CD4-positive, alpha-beta T cell (primary cell): ENCODE data around the gene GNAZ. TPM values are rescaled to one million over a fixed set of nuclear protein-coding genes. Genes with fewer than 3 reads are reported as not detected.

Source experiments
- ATAC-seq: fragments of 200-7000 bp; cut with Tn5 transposase; one replicate; pipeline ENCODE4 v1.10.0; 2022; ENCODE audit warnings: mild to moderate bottlenecking; ENCODE audit not compliant: poor library complexity
- CTCF ChIA-PET: fragments of 350-600 bp; sonication (Branson Sonifier 250); formaldehyde crosslinking; loops from one replicate; lab custom pipeline; 2021; ENCODE audit warnings: antibody characterized with exemption, inconsistent platforms; lab: Charles Lee
- POLR2A ChIA-PET: fragments of 350-600 bp; sonication (Branson Sonifier 250); formaldehyde crosslinking; loops from one replicate; lab custom pipeline; 2021; ENCODE audit warnings: antibody characterized with exemption, inconsistent platforms; lab: Charles Lee
- DNase-seq, 14 experiments: peaks; one replicate each; pipeline ENCODE4 v3.0.0-alpha.2; 2013 to 2020; ENCODE audit warnings: mixed read lengths in 2 of 14
- H3K27ac ChIP-seq, 2 donors: one replicate each; pipeline versions ENCODE4 v1.5.1 to v1.7.0; 2013; ENCODE audit warnings: low read length in 2 of 2, low read depth in 1 of 2, mild to moderate bottlenecking in 1 of 2
- H3K27me3 ChIP-seq, 2 experiments: 1 replicate in 1 of 2; 2 replicates in 1 of 2; pipeline versions ENCODE4 v1.6.1 to v1.7.0; 2013; ENCODE audit warnings: low read length in 2 of 2, control low read depth in 1 of 2, mild to moderate bottlenecking in 1 of 2, moderate library complexity in 1 of 2; ENCODE audit not compliant: insufficient read depth in 2 of 2, control insufficient read depth in 1 of 2
- H3K36me3 ChIP-seq: one replicate; pipeline ENCODE4 v1.6.1; 2013; ENCODE audit warnings: low read length, control low read depth; ENCODE audit not compliant: insufficient read depth
- H3K4me1 ChIP-seq: one replicate; pipeline ENCODE4 v1.6.1; 2013; ENCODE audit warnings: low read length, control low read depth; ENCODE audit not compliant: insufficient read depth
- H3K4me3 ChIP-seq: one replicate; pipeline ENCODE4 v1.5.1; 2013; ENCODE audit warnings: mild to moderate bottlenecking, low read length, moderate library complexity
- H3K9me3 ChIP-seq, 2 experiments: 1 replicate in 1 of 2; 2 replicates in 1 of 2; pipeline versions ENCODE4 v1.6.1 to v1.7.0; 2013; ENCODE audit warnings: low read length in 2 of 2, mild to moderate bottlenecking in 2 of 2, control low read depth in 1 of 2, moderate library complexity in 1 of 2; ENCODE audit not compliant: control insufficient read depth in 1 of 2, insufficient read depth in 1 of 2
- H3K27ac Mint-ChIP-seq: one replicate; pipeline ENCODE4 v1.8.0; 2020; ENCODE audit warnings: mixed read lengths
- H3K27me3 Mint-ChIP-seq: one replicate; pipeline ENCODE4 v1.8.0; 2021; ENCODE audit warnings: mixed read lengths
- H3K36me3 Mint-ChIP-seq: one replicate; pipeline ENCODE4 v1.8.0; 2021; ENCODE audit warnings: low read depth, mixed read lengths
- H3K4me1 Mint-ChIP-seq: one replicate; pipeline ENCODE4 v1.8.0; 2021; ENCODE audit warnings: low read depth, mixed read lengths
- H3K4me3 Mint-ChIP-seq: one replicate; pipeline ENCODE4 v1.8.0; 2020; ENCODE audit warnings: mild to moderate bottlenecking, mixed read lengths
- H3K9me3 Mint-ChIP-seq: one replicate; pipeline ENCODE4 v1.8.0; 2020; ENCODE audit warnings: mixed read lengths
- intact Hi-C, 2 experiments: fragments of 100-400 bp; cut with DNase I in 1 of 2; cut with micrococcal nuclease in 1 of 2; formaldehyde crosslinking; loops; one replicate each; pipeline versions ENCODE4 v1.15.1 to v1.9.0; 2023 to 2025; cut with DNase I, micrococcal nuclease
- total RNA-seq, 174 experiments: library from RNA in 2 of 174; stranded (reverse) in 2 of 174; gene quantifications; one replicate each; pipeline ENCODE4 v1.2.3 and lab custom pipeline; 2021 to 2026
- TF ChIP-seq, protein P1 (sequence below): fragments of 200-600 bp; IDR thresholded peaks from one replicate; pipeline ENCODE4 v1.8.0; 2022; ENCODE audit warnings: antibody characterized with exemption, mild to moderate bottlenecking

The GNAZ gene
- total RNA-seq, 2 experiments from 2014 or later, result 0.20 to 0.38 TPM

DNA sequence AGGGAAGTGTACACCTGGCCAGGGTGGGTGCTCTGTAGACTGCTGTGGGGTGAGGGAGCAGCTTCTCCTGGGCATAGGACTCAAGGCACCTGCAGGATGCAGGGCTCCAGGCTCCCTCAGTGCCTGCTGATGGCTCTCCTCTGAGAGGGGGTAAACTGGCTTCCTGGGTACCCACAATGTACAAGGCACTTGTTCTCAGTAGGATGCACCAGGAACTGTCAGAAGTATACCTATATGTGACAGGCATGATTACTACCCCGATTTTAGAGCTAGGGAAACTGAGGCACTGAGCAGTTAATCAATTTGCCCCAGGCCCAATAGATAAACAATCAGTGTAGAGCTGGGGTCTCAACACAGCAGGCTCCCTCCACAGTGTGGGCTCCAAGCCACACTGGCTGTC is 31.4 kb upstream of the GNAZ start:
- Mint-ChIP-seq H3K4me1 (peaks cover 13% of the 10 kb centered on the region), H3K9me3 (no peaks in the 10 kb centered on the region), H3K36me3 (no peaks in the 10 kb centered on the region), H3K27ac (no peak overlapping the region), H3K27me3 (peaks cover 12% of the 10 kb centered on the region), H3K4me3 (no peak overlapping the region)
- DNase-seq (no peak), ATAC-seq (no peak)
- H3K27ac ChIP-seq, result no peak overlapping the region
- peaks cover 0 to 5% of the 10 kb centered on the region in 2 experiments for H3K27me3 ChIP-seq
- no peaks in the 10 kb centered on the region for H3K9me3 ChIP-seq
- H3K4me3 ChIP-seq, result no peak overlapping the region
- TF ChIP-seq, protein P1, sequence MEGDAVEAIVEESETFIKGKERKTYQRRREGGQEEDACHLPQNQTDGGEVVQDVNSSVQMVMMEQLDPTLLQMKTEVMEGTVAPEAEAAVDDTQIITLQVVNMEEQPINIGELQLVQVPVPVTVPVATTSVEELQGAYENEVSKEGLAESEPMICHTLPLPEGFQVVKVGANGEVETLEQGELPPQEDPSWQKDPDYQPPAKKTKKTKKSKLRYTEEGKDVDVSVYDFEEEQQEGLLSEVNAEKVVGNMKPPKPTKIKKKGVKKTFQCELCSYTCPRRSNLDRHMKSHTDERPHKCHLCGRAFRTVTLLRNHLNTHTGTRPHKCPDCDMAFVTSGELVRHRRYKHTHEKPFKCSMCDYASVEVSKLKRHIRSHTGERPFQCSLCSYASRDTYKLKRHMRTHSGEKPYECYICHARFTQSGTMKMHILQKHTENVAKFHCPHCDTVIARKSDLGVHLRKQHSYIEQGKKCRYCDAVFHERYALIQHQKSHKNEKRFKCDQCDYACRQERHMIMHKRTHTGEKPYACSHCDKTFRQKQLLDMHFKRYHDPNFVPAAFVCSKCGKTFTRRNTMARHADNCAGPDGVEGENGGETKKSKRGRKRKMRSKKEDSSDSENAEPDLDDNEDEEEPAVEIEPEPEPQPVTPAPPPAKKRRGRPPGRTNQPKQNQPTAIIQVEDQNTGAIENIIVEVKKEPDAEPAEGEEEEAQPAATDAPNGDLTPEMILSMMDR, result no peak
- ChIA-PET POLR2A (no interaction called here), CTCF (no interaction called here)
- peaks cover 8% of the 10 kb centered on the region for H3K4me1 ChIP-seq
- intact Hi-C loops, result no loop called here
- H3K36me3 ChIP-seq, result no peaks in the 10 kb centered on the region

DNA sequence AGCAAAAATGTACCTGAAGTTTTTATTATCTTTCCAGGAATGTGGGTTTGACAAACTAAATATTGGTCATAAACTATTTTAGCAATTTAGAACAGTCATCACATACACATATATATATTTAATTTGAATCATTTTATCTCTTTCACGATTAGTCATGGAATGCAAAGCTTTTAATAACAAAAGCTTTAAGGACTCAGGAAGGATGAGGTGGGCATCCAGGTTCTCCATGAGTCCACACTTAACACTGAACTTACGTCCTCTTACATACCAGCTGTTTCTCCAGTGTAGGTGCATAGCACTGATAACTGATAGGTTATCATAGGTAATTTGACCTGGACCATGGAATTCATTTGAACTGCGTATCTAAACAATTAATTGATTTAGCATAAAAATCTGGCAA is 28.1 kb upstream of the GNAZ start:
- TF ChIP-seq, protein P1, result no peak
- Mint-ChIP-seq H3K9me3 (no peaks in the 10 kb centered on the region), H3K36me3 (no peaks in the 10 kb centered on the region), H3K4me1 (no peaks in the 10 kb centered on the region), H3K27me3 (peaks cover 16% of the 10 kb centered on the region), H3K27ac (no peak overlapping the region), H3K4me3 (no peak overlapping the region)
- no peak for DNase-seq
- peaks cover 4 to 8% of the 10 kb centered on the region in 2 experiments for H3K9me3 ChIP-seq
- intact Hi-C loops, result no loop called here
- no peaks in the 10 kb centered on the region for H3K36me3 ChIP-seq
- peaks cover 0 to 5% of the 10 kb centered on the region in 2 experiments for H3K27me3 ChIP-seq
- ChIA-PET POLR2A (no interaction called here), CTCF (interaction anchor here (1.2 kb wide), 1 partner anchor 26 kb away, joined by 3 read pairs; no protein-coding TSS in a partner anchor)
- H3K4me3 ChIP-seq, result no peak overlapping the region
- H3K27ac ChIP-seq, result no peak overlapping the region
- peaks cover under 1% of the 10 kb centered on the region for H3K4me1 ChIP-seq
- no peak for ATAC-seq

DNA sequence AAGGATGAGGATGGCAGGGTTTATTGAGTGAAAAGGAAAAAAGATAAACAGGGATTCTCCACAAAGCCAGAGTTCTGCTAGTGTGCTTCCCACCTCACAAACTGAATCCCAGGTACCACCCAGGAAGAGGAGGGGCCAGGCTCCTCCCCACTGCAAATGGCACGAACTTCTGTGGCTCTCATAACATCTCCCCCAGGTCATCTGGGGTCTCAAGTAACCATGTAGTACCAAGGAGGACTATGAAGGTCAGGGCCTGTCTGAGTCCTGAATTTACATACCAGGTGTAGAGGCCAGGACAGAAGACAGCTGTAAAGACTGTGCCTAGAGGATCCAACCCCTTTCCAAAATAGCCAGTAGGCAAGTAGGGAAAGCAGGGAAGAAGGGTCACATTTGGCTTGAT is 25.7 kb upstream of the GNAZ start:
- intact Hi-C loops, result no loop called here
- no peaks in the 10 kb centered on the region for H3K4me1 ChIP-seq
- peaks cover 0 to 5% of the 10 kb centered on the region in 2 experiments for H3K27me3 ChIP-seq
- ATAC-seq, result no peak
- no peak overlapping the region for H3K27ac Mint-ChIP-seq
- H3K27ac ChIP-seq, result no peak overlapping the region
- peaks cover 23% of the 10 kb centered on the region for H3K27me3 Mint-ChIP-seq
- TF ChIP-seq, protein P1, result no peak
- no peaks in the 10 kb centered on the region for H3K36me3 ChIP-seq
- no peaks in the 10 kb centered on the region for H3K4me1 Mint-ChIP-seq
- H3K4me3 ChIP-seq, result no peak overlapping the region
- no peak overlapping the region for H3K4me3 Mint-ChIP-seq
- DNase-seq, result no peak
- ChIA-PET CTCF (no interaction called here), POLR2A (no interaction called here)
- peaks cover 2% of the 10 kb centered on the region for H3K9me3 Mint-ChIP-seq
- no peaks in the 10 kb centered on the region for H3K36me3 Mint-ChIP-seq
- peaks cover 8 to 10% of the 10 kb centered on the region in 2 experiments for H3K9me3 ChIP-seq
